HTERT RPE-1 (cell line): ENCODE data around the gene RGPD4.
"Not testable (repeated sequence)": the region's sequence is repeated elsewhere in the genome, so short reads cannot be mapped to it uniquely, and the experiment has no call there.

Source experiments
- in situ Hi-C: fragments of 300-500 bp; cut with MboI; formaldehyde crosslinking; loops from 4 replicates; pipeline ENCODE4 v1.14.3; 2020; ENCODE audit warnings: low sequenced_read_pairs

RGPD4 gene

DNA sequence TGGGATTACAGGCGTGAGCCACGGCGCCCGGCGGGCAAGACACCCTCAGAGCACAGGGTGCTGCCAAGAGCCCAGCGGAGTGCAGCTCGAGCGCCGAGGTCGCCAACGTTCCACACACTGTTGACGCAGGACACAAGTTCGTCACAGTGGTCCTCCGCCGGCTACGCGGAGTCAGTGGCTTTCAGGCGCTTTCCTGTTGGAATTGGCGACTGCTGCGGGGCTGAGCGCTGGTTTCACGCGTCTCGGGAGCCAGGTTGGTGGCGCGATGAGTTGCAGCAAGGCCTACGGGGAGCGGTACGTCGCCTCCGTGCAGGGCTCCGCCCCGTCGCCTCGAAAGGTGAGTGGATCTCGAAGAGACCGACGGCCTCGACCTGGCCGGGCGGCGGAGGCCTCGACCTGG is at the start of gene RGPD4:
Gene RGPD4, plus strand, starts transcription at position 144 of the 400 bp plus-strand sequence. Its CDS starts 122 bp downstream, at position 266.
- in situ Hi-C loops: not testable (repeated sequence)

- in situ Hi-C loops: no loop called here
Observed at GRCh38 chr2:107777974-107778373, 48.7 kb upstream of the RGPD4 start.

- in situ Hi-C loops: no loop called here
Observed at GRCh38 chr2:107785756-107786155, 40.9 kb upstream of the RGPD4 start.

- in situ Hi-C loops: no loop called here
Observed at GRCh38 chr2:107790837-107791236, 35.9 kb upstream of the RGPD4 start.

- in situ Hi-C loops: no loop called here
Observed at GRCh38 chr2:107801498-107801897, 25.2 kb upstream of the RGPD4 start.

DNA sequence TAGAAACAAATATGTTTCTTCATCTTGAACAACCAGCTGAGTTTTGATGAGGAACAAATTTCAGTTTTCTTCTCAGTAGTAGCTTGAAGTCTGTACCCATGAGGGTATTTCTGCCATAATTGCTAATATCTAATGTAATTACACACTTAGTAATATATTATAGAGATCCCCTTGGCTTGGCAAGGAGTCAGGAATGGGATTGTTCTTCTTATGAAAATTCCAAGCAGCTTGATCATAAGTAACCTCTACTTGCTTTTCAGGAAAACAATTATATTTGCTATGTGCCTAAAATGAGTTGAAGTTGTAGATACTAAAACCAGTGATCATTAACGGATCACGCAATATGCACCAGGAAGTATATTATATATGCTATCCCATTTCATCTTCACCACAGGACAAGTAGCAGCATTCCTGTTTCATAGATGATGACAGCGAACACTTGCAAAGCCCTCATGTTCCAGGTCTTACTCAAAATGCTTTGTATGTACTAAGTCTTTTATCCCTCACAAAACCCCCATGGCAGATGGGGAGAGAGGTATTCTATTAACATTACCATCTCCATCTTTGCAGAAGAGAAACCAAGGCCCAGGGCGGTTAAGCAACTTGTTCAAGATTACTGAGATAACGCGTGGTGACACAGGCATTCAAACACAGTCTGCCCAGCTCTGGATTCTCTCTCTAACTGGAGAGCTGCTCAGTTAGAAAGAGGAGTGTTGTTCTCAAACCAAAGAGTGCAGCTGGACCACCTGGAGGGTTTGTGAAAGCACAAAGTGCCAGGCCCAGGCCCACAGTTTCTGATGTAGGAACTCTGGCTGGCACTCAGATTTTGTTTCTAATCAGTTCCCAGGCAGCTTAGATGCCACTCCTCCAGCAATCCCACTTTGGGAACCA is 21.8 kb upstream of the RGPD4 start:
- in situ Hi-C loops: no loop called here

GRCh38 chr2:107806901-107807300 is 19.8 kb upstream of the RGPD4 start:
- in situ Hi-C loops: no loop called here

- in situ Hi-C loops: no loop called here
Observed at GRCh38 chr2:107807988-107808387, 18.7 kb upstream of the RGPD4 start.

DNA sequence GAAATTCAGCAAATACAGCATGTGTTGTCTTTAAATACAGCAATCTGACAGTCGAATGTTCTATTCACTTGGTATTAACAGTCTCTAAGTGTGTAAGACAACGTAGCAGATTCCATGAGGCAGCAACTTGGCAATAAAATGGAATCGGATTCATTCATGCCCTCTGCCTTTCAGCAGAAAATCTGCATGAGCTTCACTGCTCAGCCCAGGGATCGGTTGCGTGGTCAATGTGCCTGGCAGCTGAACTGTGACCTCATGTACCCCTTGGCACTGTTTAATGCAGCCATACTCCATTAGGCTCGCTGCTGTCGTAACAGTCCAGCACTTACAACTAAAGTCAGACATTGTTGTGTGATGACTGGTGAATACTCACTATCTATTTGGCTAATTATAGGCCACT is 17.7 kb upstream of the RGPD4 start:
- in situ Hi-C loops: no loop called here

GRCh38 chr2:107809835-107810234 is 16.9 kb upstream of the RGPD4 start:
- in situ Hi-C loops: no loop called here

- in situ Hi-C loops: no loop called here
Observed at GRCh38 chr2:107810734-107811133, 16.0 kb upstream of the RGPD4 start.

DNA sequence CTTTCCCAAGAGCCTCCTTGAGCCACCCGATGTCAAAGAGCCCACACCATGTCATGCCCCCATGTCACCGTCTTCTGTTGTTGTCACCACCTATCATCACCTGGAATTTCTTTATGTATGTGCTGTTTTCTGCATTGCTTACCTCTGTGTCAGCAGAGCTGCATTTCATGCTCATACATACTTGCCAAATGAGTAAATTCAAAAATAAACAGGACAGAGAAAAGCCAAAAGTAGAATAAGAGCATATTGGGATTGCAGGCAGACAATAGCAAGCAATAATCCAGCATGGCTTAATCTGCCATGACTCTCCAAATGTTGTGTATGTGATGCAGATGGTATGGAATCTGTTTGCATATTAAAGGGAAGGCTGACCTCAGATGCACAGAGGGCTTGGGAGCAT is 15.3 kb upstream of the RGPD4 start:
- in situ Hi-C loops: no loop called here

DNA sequence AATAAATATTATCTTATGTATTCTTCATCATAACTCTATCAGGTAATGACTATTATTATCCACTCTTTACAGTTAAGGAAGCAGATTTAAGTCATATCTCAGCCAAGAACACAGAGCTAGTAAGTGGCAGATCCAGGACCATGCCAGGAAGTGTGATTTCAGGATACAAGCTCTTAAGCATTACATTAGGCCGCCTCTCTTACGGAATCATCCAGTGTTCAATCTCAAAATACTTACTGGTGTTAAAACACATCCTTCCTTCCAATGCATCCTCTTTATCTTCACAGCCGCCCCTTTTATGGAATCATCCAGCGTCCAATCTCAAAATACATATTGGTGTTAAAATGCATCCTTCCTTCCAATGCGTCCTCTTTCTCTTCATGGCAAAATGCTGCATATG is 14.7 kb upstream of the RGPD4 start:
- in situ Hi-C loops: no loop called here

DNA sequence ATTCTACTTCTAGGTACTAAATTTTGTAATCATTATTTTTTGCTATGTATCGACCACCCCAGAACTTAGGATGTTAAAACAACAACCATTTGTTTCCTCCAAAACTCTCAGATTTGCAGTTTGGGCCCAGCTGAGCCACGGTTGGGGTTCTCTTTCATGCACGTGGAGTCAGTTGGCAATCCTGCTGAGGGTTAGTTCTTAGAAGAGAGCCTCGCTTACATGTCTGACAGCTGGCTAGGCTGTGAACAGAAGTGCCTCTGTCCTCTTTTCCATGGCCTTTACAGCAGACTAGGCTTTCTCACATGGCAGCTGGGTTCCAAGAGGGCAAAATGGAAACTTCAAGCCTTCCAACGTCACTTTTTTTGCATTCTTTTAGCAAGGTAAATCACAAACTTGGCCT is 9.3 kb upstream of the RGPD4 start:
- in situ Hi-C loops: no loop called here

DNA sequence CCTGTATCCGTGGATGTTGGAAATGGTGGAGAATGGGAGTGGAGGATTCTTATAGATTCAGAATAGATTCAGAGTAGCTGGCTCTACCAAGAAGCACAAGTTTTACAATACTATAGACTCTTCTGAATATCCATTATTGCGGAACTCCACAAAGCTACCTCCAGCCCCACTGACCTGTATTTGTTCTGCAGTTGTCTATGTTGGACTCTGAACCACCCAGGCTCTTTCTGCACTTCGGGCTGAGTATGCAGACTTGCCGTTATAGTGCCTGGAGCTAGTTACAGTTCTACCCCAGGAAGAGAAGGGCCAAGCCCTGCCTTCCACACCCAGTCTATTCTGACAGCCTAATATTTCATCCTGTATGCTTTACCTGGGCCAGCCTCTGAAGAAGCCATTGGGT is 4.4 kb upstream of the RGPD4 start:
- in situ Hi-C loops: no loop called here

- in situ Hi-C loops: no loop called here
Observed at GRCh38 chr2:107824451-107825205, 2.1 kb upstream of the RGPD4 start.

GRCh38 chr2:107825206-107825563 is 1.5 kb upstream of the RGPD4 start:
- in situ Hi-C loops: no loop called here

GRCh38 chr2:107829514-107829913 is 2.8 kb downstream of the RGPD4 start:
- in situ Hi-C loops: not testable (repeated sequence)

- in situ Hi-C loops: not testable (repeated sequence)
Observed at GRCh38 chr2:107833152-107833551, 6.5 kb downstream of the RGPD4 start.

GRCh38 chr2:107833618-107834017 is 6.9 kb downstream of the RGPD4 start:
- in situ Hi-C loops: not testable (repeated sequence)

GRCh38 chr2:107916121-107916520 is 89.4 kb downstream of the RGPD4 start:
- in situ Hi-C loops: not testable (repeated sequence)
